Smooth muscle cell (in vitro differentiated cells): ENCODE data around the gene ZNF296. TPM values are rescaled to one million over a fixed set of nuclear protein-coding genes. Genes with fewer than 3 reads are reported as not detected.

Experiments used
- DNase-seq: peaks from one replicate; lab custom pipeline; 2025; ENCODE audit not compliant: unreplicated experiment; lab: John Stamatoyannopoulos, UW
- H2AFZ ChIP-seq: fragments of 200-600 bp; sonication (generic); 2 replicates; pipeline ENCODE4 v1.6.0; 2016; ENCODE audit warnings: antibody characterized with exemption, low read depth, mild to moderate bottlenecking
- H3F3A ChIP-seq: fragments of 200-600 bp; sonication (generic); 2 replicates; pipeline ENCODE4 v1.6.0; 2017; ENCODE audit warnings: antibody characterized with exemption, low read depth
- H3K27ac ChIP-seq: fragments of 200-600 bp; sonication (generic); 2 replicates; pipeline ENCODE4 v1.5.1; 2016; ENCODE audit warnings: low read depth, mild to moderate bottlenecking
- H3K27me3 ChIP-seq: fragments of 200-600 bp; sonication (generic); 2 replicates; pipeline ENCODE4 v1.6.1; 2016; ENCODE audit warnings: low read depth, mild to moderate bottlenecking
- H3K36me3 ChIP-seq: fragments of 200-600 bp; sonication (generic); 2 replicates; pipeline ENCODE4 v1.5.1; 2016; ENCODE audit warnings: low read depth
- H3K4me1 ChIP-seq: fragments of 200-600 bp; sonication (generic); 2 replicates; pipeline ENCODE4 v1.5.1; 2016; ENCODE audit warnings: low read depth
- H3K4me2 ChIP-seq: fragments of 200-600 bp; sonication (generic); 2 replicates; pipeline ENCODE4 v1.6.0; 2016; ENCODE audit warnings: mild to moderate bottlenecking
- H3K4me3 ChIP-seq: fragments of 200-600 bp; sonication (generic); 2 replicates; pipeline ENCODE4 v1.5.1; 2016; ENCODE audit warnings: mild to moderate bottlenecking
- H3K79me2 ChIP-seq: fragments of 200-600 bp; sonication (generic); 2 replicates; pipeline ENCODE4 v1.6.0; 2016; ENCODE audit warnings: low read depth, mild to moderate bottlenecking
- H3K9ac ChIP-seq: fragments of 200-600 bp; sonication (generic); 2 replicates; pipeline ENCODE4 v1.6.0; 2016; ENCODE audit warnings: low read depth
- H3K9me3 ChIP-seq: fragments of 200-600 bp; sonication (generic); replicated peaks from 2 replicates; pipeline ENCODE4 v1.5.1; 2016; ENCODE audit warnings: low read depth
- H4K20me1 ChIP-seq: fragments of 200-600 bp; sonication (generic); 2 replicates; pipeline ENCODE4 v1.6.0; 2016; ENCODE audit warnings: low read depth
- CTCF ChIP-seq: fragments of 200-600 bp; sonication (generic); IDR thresholded peaks from 2 replicates; pipeline ENCODE4 v1.5.1; 2017; ENCODE audit warnings: borderline replicate concordance, mild to moderate bottlenecking, antibody characterized with exemption; ENCODE audit not compliant: insufficient read depth, poor library complexity, severe bottlenecking
- WGBS: methylation state at CpG from one replicate; pipeline ENCODE4 v1.1.7; 2016; ENCODE audit warnings: low lambda C conversion rate; 5-methylcytosine and 5-hydroxymethylcytosine counted together
- polyA plus RNA-seq: library from polyadenylated mRNA; unstranded; fragments of >200 nt; fragmentation: Nextera tagmentation; extraction: Ambion mirVana; gene quantifications from 2 replicates; pipeline ENCODE4 v1.2.1, GENCODE V29; 2016
- total RNA-seq: library from RNA; depleted of rRNA; stranded (reverse); fragments of >200 nt; gene quantifications from 2 replicates; pipeline ENCODE4 v1.2.3, GENCODE V29; 2014

Gene ZNF296
- total and polyA plus RNA-seq, 2 experiments from 2014 or later: 0.21 to 1.1 TPM

- Histone ChIP-seq H3K4me1 (no peaks in the 10 kb centered on the region), H3K27me3 (no peaks in the 10 kb centered on the region), H3K79me2 (no peaks in the 10 kb centered on the region), H3K36me3 (peaks cover 9% of the 10 kb centered on the region), H3K9ac (no peak overlapping the region), H3K27ac (no peak overlapping the region), H3F3A (no peaks in the 10 kb centered on the region), H3K4me2 (no peak overlapping the region), H4K20me1 (no peaks in the 10 kb centered on the region), H3K9me3 (no peaks in the 10 kb centered on the region), H3K4me3 (no peak overlapping the region), H2AFZ (no peak overlapping the region)
- no peak for TF ChIP-seq CTCF
- 97% methylated on average over 2 of the region's 2 CpGs for WGBS
- DNase-seq: no peak
Measured at GRCh38 chr19:45027371-45027770, 48.9 kb downstream of the ZNF296 start.

- no peak for TF ChIP-seq CTCF
- Histone ChIP-seq H3K27ac (no peak overlapping the region), H2AFZ (no peak overlapping the region), H3K4me3 (no peak overlapping the region), H3K9ac (no peak overlapping the region), H3K27me3 (no peaks in the 10 kb centered on the region), H3K36me3 (peaks cover 9% of the 10 kb centered on the region), H3K79me2 (no peaks in the 10 kb centered on the region), H4K20me1 (no peaks in the 10 kb centered on the region), H3K4me1 (no peaks in the 10 kb centered on the region), H3K4me2 (no peak overlapping the region), H3K9me3 (no peaks in the 10 kb centered on the region), H3F3A (no peaks in the 10 kb centered on the region)
- no peak for DNase-seq
- 95% methylated on average over 9 of the region's 9 CpGs for WGBS
Measured at GRCh38 chr19:45025264-45025663, 51.0 kb downstream of the ZNF296 start.

GRCh38 chr19:45023048-45023447 lies 53.2 kb downstream of the ZNF296 start:
- Histone ChIP-seq H3K4me3 (no peak overlapping the region), H3K27me3 (no peaks in the 10 kb centered on the region), H3K9ac (no peak overlapping the region), H2AFZ (no peak overlapping the region), H4K20me1 (no peaks in the 10 kb centered on the region), H3K9me3 (no peaks in the 10 kb centered on the region), H3K79me2 (no peaks in the 10 kb centered on the region), H3K27ac (no peak overlapping the region), H3K4me1 (no peaks in the 10 kb centered on the region), H3F3A (no peaks in the 10 kb centered on the region), H3K4me2 (no peak overlapping the region), H3K36me3 (no peaks in the 10 kb centered on the region)
- no peak for DNase-seq
- no peak for TF ChIP-seq CTCF
- 87% methylated on average over 4 of the region's 4 CpGs for WGBS

- Histone ChIP-seq H3K27me3 (no peaks in the 10 kb centered on the region), H2AFZ (no peak overlapping the region), H3K4me3 (no peak overlapping the region), H3K9me3 (no peaks in the 10 kb centered on the region), H3K36me3 (no peaks in the 10 kb centered on the region), H3K4me1 (no peaks in the 10 kb centered on the region), H3F3A (no peaks in the 10 kb centered on the region), H3K79me2 (no peaks in the 10 kb centered on the region), H3K9ac (no peak overlapping the region), H4K20me1 (no peaks in the 10 kb centered on the region), H3K27ac (no peak overlapping the region), H3K4me2 (no peak overlapping the region)
- DNase-seq: no peak
- WGBS: 94% methylated on average over 10 of the region's 14 CpGs
- TF ChIP-seq CTCF: no peak
Measured at GRCh38 chr19:45021971-45022370, 54.3 kb downstream of the ZNF296 start.
